Lower lobe of right lung (tissue), 2 donors: ENCODE data around the gene PCDH9. TPM values are rescaled to one million over a fixed set of nuclear protein-coding genes. Genes with fewer than 3 reads are reported as not detected.

ENCODE experiments used
- ATAC-seq, 2 donors: fragments of 200-7000 bp; cut with Tn5 transposase; one replicate each; pipeline ENCODE4 v1.9.1; 2020 to 2022; ENCODE audit warnings: mild to moderate bottlenecking in 2 of 2, moderate library complexity in 2 of 2
- DNase-seq: peaks from one replicate; pipeline ENCODE4 v3.0.0-alpha.2; 2020
- H3K27ac ChIP-seq: fragments of 200-600 bp; one replicate; pipeline ENCODE4 v1.8.0; 2022
- H3K27me3 ChIP-seq: fragments of 200-600 bp; one replicate; pipeline ENCODE4 v1.8.0; 2022; ENCODE audit warnings: low read depth
- H3K36me3 ChIP-seq: fragments of 200-600 bp; one replicate; pipeline ENCODE4 v1.8.0; 2022; ENCODE audit warnings: mild to moderate bottlenecking
- H3K4me1 ChIP-seq: fragments of 200-600 bp; one replicate; pipeline ENCODE4 v1.8.0; 2022
- H3K4me3 ChIP-seq: fragments of 200-600 bp; one replicate; pipeline ENCODE4 v1.8.0; 2022; ENCODE audit warnings: mild to moderate bottlenecking
- H3K9me3 ChIP-seq: fragments of 200-600 bp; one replicate; pipeline ENCODE4 v1.8.0; 2022
- intact Hi-C: fragments of 100-400 bp; cut with DNase I; formaldehyde crosslinking; loops from one replicate; pipeline ENCODE4 v1.11.0; 2022
- total RNA-seq: library from RNA; stranded (reverse); fragmentation: NEBNext Ultra II Directional; extraction: Animal tissue kit (Norgen Biotek cat#: 25700); gene quantifications from one replicate; pipeline ENCODE4 v1.2.1, GENCODE V29; 2021
- TF ChIP-seq, protein P1 (sequence below): fragments of 200-600 bp; IDR thresholded peaks from one replicate; pipeline ENCODE4 v1.8.0; 2022; ENCODE audit warnings: antibody characterized with exemption, mild to moderate bottlenecking
- donor health status: DM: no; HTN: yes; CAD: no; lungs with severe emphysema.

PCDH9 gene
- total RNA-seq, 1 donor from 2014 or later = 8.9 TPM

DNA sequence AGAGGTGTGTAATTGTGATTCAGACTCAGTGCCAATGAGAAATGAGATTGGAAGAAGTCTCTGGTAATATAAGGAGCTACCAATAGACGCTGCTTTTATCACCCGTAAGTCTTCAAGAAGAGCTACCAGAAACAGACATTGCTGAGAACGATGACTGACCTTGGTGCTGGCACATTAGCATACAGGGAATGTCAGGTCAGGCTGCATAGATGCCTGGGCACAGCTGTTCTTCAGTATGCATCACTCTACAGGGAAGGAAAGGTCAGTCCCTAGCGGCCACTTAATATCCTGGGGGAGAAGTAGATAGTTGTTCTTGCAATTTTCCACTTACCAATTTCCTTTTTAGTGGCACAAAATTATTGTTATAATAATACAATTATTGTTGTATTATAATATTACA, 380.4 kb downstream of the PCDH9 start:
- Histone ChIP-seq H3K4me1 (no peaks in the 10 kb centered on the region), H3K27ac (no peak overlapping the region), H3K9me3 (no peaks in the 10 kb centered on the region), H3K4me3 (no peak overlapping the region), H3K27me3 (no peaks in the 10 kb centered on the region), H3K36me3 (no peaks in the 10 kb centered on the region)
- TF ChIP-seq, protein P1, sequence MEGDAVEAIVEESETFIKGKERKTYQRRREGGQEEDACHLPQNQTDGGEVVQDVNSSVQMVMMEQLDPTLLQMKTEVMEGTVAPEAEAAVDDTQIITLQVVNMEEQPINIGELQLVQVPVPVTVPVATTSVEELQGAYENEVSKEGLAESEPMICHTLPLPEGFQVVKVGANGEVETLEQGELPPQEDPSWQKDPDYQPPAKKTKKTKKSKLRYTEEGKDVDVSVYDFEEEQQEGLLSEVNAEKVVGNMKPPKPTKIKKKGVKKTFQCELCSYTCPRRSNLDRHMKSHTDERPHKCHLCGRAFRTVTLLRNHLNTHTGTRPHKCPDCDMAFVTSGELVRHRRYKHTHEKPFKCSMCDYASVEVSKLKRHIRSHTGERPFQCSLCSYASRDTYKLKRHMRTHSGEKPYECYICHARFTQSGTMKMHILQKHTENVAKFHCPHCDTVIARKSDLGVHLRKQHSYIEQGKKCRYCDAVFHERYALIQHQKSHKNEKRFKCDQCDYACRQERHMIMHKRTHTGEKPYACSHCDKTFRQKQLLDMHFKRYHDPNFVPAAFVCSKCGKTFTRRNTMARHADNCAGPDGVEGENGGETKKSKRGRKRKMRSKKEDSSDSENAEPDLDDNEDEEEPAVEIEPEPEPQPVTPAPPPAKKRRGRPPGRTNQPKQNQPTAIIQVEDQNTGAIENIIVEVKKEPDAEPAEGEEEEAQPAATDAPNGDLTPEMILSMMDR = no peak
- intact Hi-C loops = no loop called here
- ATAC-seq = no peak
- no peak for DNase-seq

DNA sequence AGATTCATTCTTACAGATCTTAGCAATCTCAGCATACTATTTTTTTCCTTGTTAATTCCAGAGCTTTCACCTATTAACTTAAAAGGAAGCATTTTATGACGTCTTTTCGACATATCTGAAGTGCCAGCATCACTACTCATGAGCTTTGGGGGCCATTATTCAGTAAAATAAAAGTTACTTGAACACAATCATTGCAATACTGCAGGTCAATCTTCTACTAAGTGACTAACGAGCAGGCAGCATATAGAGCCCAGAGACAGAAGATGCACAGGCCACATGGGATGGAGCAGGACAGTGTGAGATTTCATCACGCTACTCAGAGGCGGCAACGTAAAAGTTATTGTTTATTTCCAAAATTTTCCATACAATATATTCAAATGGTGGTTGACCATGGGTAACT, 382.6 kb downstream of the PCDH9 start:
- no peak for ATAC-seq
- TF ChIP-seq, protein P1 = no peak
- Histone ChIP-seq H3K9me3 (no peaks in the 10 kb centered on the region), H3K36me3 (no peaks in the 10 kb centered on the region), H3K27ac (no peak overlapping the region), H3K4me3 (no peak overlapping the region), H3K4me1 (no peaks in the 10 kb centered on the region), H3K27me3 (no peaks in the 10 kb centered on the region)
- DNase-seq = no peak
- intact Hi-C loops = no loop called here

DNA sequence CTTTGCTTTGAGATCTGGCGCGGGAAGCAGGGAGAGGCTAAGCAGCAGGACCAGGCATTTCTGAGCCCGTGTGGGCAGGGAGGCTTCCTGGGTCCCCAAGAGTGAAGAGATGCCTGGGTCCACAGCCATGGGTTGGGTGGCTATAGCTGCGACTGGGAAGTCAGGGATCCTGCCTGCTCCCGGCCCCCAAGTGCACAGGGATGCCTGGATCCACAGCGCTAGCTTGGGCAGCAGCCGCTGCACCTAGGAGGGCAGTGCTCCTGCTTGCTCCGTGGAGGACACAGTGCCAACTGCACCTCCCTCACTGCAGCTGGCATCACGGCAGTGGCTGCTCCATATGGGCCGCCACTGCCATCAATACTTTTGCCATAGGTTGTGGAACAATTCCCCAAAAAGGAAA, 384.7 kb downstream of the PCDH9 start:
- Histone ChIP-seq H3K36me3 (no peaks in the 10 kb centered on the region), H3K27me3 (no peaks in the 10 kb centered on the region), H3K9me3 (no peaks in the 10 kb centered on the region), H3K4me3 (no peak overlapping the region), H3K27ac (no peak overlapping the region), H3K4me1 (no peaks in the 10 kb centered on the region)
- TF ChIP-seq, protein P1 = no peak
- intact Hi-C loops = no loop called here
- ATAC-seq (peak in 1 of 2 donors; percentile 13), DNase-seq (no peak)

DNA sequence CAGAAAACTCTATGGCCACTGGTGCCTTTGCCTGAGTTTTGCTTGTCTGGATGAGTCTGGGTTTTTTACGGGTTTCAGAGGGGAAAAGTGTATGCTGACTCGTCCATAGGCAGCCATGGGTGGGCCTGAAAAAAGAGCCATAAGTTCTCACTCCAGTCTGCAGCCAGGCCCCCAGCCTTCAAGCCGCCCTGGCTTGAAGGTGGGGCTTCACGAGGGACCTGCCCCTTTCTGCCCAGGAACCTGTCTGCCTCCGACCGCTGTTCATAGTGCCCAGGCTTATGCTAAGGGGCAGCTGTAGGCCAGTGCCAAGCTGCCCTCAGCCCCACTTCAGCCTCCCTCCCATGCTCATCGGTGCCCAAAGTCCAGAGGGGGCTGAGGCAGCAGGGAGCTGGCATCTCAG, 385.2 kb downstream of the PCDH9 start:
- Histone ChIP-seq H3K4me3 (no peak overlapping the region), H3K27me3 (no peaks in the 10 kb centered on the region), H3K4me1 (no peaks in the 10 kb centered on the region), H3K27ac (no peak overlapping the region), H3K36me3 (no peaks in the 10 kb centered on the region), H3K9me3 (no peaks in the 10 kb centered on the region)
- intact Hi-C loops = no loop called here
- no peak for DNase-seq
- TF ChIP-seq, protein P1 = no peak
- ATAC-seq = no peak

DNA sequence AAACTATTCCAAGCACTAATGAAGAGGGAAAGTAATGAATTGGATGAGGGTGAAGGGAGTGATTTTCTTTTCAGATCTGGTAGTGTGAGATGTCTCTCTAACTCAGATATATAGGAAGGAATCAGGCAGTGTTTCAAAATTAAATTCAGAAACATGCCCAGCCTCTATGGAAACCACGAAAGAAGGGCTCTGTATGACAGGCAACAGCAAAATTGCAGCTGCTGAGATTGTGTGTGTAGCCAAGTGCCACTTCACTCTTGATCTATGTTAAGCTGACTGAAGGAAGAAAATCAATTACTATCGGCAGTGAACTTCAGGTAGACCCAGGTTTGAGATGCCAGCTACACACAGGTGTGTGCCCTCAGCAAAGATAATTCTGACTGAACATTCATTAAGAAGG, 387.4 kb downstream of the PCDH9 start:
- no peak overlapping the region for H3K4me3 ChIP-seq
- no peaks in the 10 kb centered on the region for H3K27me3 ChIP-seq
- no peaks in the 10 kb centered on the region for H3K9me3 ChIP-seq
- no peaks in the 10 kb centered on the region for H3K4me1 ChIP-seq
- DNase-seq = no peak
- ATAC-seq = no peak
- H3K36me3 ChIP-seq = no peaks in the 10 kb centered on the region
- intact Hi-C loops = no loop called here
- TF ChIP-seq, protein P1 = no peak
- no peak overlapping the region for H3K27ac ChIP-seq

DNA sequence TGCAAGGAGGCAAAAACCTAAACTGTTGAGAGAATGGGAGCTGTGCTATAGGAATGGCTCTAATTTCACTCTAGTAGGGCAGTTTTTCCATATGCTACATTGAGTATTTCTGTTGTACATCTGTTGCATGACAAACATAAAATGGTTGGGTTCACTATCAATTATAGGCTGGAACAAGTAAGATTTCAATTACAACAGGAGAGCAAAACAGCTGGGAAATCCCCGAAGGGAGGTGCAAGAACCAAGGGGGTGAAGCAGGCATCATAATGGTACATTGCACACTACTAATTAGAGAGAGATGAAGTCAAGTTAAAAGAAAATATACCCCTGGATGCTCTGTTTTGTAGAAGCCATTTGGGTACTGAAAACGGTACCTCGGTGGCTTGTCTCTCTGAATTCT, 389.5 kb downstream of the PCDH9 start:
- no peak for ATAC-seq
- TF ChIP-seq, protein P1 = no peak
- Histone ChIP-seq H3K9me3 (no peaks in the 10 kb centered on the region), H3K27me3 (no peaks in the 10 kb centered on the region), H3K4me1 (no peaks in the 10 kb centered on the region), H3K4me3 (no peak overlapping the region), H3K27ac (no peak overlapping the region), H3K36me3 (no peaks in the 10 kb centered on the region)
- DNase-seq = no peak
- intact Hi-C loops = no loop called here
